GM18511 (cell line): ENCODE results near the gene DLG1.

Experiments
- ATAC-seq: cut with Tn5 transposase; IDR thresholded peaks from one replicate; pipeline ENCODE4 v1.9.1; 2021; ENCODE audit warnings: mild to moderate bottlenecking, moderate library complexity; ENCODE audit not compliant: unreplicated experiment

DLG1 gene

GRCh38 chr3:197021729-197022404 lies 276.5 kb downstream of the DLG1 start:
- ATAC-seq, result no peak

- ATAC-seq, result no peak
Measured at GRCh38 chr3:197021231-197021630, 277.2 kb downstream of the DLG1 start.

DNA sequence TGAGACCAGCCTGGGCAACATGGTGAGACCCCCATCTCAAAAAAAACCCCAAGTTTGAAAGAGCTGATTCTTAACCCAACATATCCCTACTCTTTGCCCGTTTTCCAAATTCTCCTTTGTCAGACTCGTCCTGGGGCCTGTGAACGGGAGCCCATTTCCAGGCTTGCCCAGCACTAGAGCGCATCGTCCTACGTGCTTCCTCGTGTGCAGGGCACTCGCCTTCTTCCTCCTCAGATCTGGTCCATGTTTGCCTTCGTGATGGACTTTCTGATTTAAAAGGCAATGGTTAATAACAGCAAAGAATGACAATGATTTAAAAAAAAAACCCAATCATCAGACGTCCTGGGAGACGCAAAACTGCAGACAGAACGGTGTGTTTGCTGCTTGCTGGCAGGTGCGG lies 278.9 kb downstream of the DLG1 start:
- no peak for ATAC-seq

GRCh38 chr3:197019021-197019420 lies 279.4 kb downstream of the DLG1 start:
- no peak for ATAC-seq

- ATAC-seq, result no peak
Measured at GRCh38 chr3:197017003-197017402, 281.4 kb downstream of the DLG1 start.

DNA sequence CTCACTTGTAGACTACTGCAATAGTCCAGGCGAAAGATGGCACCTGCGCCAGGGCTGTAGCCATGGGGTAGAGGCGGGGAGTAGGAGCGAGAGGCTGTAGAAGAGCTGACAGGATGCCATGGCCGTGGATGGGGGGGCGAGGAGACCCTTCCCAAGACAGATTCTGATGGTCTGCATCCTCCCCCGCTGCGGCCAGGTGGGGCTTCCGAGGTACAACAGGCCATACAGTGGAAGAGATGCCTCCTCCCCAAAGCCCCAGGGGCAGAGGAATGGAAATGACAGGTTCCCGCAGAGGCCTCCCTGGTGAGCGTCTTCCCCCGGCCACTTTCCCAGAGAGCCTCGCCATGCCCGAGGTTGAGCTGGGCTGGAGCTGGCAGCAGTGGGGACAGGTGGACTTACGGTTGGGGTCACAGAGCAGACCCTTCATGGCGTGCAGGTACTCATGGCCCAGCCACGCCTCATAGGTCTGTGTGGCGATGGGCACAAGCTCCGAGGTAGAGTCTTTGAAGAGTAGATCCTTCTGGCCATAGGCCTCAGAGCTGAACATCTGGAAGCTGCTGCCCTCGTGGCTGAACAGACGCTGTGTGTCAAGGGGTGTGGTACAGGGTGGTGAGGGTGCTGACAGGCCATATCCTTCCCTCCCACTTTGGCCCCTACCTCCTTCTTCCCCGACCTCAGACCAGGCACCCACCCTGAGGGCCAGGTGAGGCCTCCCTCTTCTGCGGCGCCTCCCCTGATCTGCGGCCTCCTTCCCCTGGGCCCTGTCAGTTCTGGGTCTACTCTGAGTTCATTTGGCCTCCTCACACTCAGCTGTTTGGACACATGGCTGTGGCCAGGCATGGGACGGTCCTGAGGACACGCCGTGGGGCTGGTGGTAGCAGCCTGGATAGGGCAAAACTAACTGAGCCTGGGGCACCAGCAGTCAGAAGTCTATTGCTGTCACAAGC lies 282.3 kb downstream of the DLG1 start:
- no peak for ATAC-seq

DNA sequence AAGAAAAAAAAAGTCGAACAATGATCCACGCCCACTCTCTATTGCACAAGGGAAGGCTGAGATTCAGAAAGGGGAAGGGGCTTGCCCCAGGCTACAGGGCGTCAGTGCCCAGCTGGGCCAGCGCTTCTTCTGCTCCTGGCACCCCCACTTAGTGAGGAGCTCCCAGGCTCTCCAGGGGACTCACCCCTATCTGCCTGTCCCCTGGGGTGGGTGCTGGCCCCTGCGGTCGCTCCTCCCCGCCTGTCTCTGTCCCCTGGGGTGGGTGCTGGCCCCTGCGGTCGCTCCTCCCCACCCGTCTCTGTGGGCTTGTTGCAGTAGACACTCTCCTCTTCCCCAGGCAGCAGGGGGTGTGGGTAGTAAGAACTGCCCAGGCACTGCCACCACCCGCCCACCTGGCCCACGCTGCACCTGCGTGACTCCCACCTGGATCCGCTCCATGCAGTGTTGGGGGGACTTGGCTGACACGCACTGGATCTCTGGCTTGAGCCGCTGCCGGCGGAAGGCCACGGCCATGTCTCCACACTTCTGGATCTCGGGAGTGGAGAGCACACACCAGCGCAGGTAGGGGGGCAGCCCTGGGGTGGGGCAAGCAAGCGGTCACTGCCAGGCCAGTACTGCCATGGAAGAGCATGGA lies 283.4 kb downstream of the DLG1 start:
- ATAC-seq, result no peak

DNA sequence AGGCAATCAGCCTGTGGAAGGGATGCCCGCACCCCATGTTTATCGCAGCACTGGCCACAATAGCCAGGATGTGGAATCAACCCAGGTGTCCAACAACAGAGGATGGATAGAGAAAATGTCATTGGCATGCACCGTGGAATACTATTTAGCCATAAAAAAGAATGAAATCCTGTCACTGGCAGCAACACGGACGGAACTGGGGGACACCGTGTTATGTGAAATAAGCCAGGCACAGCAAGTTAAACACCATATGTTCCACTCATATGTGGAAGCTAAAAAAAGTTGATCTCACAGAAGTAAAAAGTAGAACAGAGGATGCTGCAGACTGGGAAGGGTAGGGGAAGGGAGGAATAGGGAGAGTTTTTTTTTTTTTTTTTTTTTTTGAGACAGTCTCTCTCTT lies 284.4 kb downstream of the DLG1 start:
- ATAC-seq, result no peak

- ATAC-seq, result no peak
Measured at GRCh38 chr3:197012540-197012883, 285.9 kb downstream of the DLG1 start.

GRCh38 chr3:197011780-197012539 lies 286.5 kb downstream of the DLG1 start:
- no peak for ATAC-seq

DNA sequence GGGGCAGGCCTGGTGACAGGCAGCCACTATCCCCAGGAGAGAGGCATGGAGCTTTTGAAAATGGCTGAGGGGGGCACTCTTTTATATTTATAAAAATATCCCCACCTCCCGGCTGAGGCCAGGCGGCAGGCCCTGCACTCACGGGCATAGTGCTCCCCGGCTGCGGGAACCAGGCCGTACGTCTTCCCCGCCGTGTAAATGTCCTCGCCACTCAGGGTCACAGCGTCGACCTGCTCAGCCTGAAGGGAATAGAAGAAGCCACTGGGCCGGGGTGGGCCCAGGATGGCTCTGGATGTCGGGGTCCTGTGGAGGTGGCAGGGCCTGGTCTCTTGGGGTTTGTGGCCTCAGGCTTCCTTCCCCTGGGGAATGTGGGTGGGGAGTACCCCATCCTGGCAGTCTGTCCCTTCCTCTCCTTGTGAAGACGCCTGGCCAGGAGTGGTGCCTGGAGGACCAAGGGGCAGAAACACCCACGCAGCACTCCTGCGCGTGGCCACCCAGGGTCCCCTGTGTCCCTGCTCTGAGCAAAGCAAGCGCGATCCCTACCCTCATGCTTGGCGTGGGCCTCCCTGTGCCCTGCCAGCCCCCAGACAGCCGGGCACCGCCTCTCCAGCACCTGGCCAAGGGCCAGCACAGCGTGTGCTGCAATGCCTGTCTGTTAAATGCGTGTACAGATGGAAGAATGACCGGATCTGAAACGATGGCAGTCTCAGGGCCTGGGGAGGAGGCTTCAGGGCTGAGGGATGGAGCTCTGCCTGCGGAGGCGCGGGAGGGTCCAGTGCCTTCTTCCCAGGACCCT lies 287.7 kb downstream of the DLG1 start:
- ATAC-seq, result no peak

DNA sequence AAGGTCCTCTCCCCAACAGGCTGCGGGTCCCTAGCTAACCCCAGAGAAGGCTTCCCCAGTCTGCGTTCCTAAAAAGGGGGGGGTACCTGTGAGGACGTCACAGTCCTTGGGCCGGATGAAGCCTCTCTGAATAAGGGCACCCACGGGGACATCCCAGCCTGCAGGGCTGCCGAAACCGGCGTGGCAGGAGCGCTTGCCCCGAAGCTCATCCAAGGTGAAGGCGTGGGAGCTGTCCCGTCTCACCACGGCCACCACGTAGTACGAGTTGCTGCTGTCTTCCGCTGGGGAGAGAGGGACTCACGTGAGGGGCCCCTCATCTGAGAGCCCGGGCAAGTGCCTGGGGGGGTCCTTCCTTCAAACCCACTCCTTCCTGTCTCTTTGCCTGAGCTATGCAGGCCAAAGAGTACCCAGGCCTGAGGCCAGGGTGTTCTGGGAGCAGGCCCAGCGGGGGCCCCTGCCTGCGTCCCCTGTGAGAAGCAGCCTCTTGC lies 288.8 kb downstream of the DLG1 start:
- no peak for ATAC-seq

DNA sequence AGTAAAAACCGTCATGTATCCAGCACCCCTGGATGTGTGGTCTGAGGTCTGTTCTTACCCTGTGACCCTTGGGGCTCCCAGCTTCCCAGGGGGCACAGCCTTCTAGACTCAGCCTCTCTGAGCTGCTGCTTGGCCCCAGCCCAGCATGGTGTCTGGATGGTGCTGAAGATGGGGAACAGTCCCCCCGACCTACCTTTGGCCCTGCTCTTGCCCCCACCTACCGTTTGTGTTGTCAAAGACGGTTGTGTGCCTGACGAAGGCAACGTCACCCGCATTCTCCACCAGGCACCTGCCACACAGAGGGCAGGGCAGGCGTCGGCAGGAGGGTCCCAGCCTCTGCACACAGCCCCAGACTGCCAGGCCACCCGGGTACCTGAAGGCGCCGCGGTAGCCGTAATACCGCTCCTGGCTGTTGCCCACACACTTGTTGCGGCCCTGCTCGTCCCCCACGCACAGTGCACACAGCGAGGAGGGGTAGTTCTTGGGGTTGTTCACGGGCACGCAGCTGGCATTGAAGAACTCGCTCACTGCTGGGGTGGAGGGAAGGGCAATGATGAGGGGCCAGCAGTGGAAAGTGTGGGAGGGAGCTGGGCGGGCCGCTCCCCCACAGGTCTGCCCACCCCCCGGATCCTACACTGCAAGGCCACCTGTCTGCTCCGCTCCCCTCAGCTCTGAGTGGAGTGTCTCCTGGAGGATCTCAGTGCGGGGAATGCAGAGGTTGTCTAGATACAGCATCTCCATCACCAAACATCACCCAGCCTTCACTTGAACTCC lies 289.8 kb downstream of the DLG1 start:
- no peak for ATAC-seq

DNA sequence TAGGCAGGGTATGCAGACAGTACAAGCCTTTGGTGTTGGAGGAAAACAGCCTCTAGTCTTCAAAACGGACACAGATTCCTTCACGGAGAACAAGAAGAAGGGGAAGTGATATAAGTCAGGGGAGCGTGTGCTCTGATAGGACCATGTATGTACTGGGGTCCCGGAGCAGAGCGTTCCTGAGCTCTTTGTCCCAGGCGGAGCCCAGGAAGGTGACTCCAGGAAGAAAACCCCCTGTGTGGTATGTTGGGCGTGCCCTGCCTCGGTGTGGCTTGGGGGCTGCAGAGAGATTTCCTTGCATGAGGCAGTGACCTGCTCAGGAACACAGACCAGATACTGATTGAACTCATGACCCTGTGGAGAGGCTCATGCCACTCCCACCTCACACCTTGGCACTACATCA lies 290.5 kb downstream of the DLG1 start:
- no peak for ATAC-seq

DNA sequence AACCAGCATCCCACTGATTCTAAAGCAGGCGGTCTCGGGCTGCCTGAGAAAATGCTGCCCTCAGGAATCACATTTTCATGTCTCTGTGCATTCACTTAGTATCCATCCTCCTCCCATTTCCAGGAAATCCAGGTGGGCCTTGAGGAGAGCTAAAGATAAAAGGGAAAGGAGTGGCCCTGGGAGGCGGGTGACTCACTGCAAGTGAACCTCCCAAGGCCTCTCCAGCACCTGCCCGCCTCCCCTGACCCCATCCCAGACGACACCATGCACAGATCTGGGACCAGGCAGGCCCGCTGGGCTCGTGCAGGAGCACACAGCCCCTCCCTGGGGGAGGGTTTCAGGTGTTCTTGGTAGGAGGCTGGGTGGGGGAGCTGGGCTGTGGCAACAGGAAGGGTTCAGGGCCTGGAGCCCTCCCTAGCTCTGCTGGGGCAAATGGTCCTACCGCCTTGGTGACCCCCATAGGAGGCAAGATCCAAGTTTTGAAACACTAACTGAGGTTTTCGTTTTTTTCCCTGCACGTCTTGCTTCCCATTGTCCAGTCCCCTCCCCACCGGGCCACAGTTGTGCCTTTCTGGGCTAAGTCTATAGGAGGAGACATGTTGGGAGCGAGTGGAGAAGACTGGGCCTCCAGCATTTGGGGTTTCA lies 291.0 kb downstream of the DLG1 start:
- ATAC-seq, result no peak

- ATAC-seq, result no peak
Measured at GRCh38 chr3:197006860-197007259, 291.6 kb downstream of the DLG1 start.

DNA sequence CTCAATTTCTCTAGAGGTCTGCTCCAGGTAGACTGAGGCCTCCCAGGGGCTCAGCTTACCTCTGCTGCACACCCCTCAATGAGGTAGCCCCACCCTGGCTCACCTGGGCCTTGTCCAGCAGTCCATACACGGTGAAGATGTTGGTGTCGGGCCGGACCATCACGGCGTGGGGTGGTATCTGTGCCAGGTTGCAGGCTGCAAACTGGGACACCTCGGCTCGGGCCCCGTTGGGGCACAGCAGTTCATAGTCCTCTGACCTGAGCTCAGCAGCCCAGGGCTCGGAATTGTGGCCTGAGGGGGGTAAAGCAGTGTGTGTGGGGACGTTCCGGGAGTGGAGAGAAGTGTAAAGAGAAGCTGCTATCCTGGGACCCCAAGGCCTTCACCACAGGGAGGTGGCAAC lies 292.0 kb downstream of the DLG1 start:
- ATAC-seq, result no peak

DNA sequence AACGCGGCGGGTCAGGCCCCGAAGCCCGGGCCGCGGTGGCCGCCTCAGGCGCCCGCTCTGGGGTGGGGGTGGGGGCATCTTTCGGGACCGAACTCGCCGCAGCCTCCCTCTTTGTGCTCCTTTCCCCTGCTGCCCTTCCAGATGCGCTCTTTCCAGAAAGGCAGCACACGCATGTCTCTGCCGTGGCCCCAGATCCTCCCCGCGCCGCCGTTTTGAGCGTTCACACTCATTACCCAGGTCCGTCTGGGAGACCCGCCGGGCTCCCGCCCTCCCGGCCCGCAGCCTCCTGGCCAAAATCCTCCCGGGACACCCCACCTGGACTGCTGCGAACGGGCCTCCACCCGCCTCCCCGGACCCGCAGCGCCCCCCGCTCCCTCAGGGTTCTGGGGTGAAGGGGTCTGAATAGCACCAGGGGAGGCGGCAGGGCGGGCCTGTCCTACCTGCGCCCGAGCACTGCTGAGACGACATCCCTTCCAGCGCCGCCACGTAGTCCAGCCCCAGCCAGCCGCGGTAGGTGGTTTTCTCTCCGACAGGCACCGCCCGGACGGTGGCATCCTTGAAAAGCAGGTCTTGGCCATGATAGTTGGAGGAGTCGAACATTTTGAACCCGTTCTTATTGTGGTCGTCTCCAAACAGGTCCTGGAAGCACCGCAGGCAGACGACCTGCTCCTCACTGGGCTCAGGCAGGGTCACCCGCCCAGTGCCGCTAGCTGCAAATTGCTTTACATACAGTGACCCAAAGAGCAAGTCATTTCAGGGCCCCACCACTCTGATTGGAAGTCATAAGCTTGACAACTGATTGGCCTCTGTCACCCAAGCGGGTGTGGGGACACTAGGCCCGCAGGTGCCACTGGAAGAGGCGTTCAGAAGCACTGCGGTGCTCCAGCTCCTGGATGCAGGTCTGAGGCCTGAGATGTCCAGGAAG lies 294.7 kb downstream of the DLG1 start:
- ATAC-seq, result peak; percentile 25
